ENCODE data around the gene MMS22L.

Gene MMS22L

DNA sequence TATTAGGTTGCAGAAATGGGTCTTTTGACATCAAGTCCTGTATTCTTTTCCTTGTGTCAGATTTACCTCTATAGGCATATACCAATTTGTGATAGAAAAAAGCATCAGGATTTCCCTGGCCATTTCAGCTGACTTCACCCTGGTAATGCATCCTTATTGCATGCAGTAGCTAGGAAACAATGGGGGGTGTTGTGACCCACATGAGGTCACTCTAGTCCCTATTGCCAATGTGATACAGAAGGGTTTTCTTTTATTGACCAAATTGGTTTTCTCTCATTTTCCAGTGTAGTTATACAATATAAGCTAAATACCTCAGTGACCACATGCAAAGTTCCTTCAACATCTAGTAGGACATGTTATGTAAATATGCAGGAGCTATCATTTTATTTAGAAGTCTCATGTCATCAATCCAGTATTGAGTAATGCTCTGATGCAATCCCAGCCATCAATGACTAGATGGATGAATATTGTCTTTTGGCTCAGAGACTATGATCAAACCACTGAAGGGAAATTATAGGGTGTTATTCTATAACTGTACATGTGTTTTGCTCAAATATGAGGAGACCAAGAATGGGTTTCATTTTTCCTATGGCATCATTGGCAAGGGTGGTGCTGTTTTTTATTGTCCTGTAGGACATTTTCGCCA lies 180.7 kb downstream of the MMS22L start:
- H3K4me1 ChIP-seq (ENCODE audit: insufficient read depth, low read length) = no peaks in the 10 kb centered on the region
- peaks cover 1% of the 10 kb centered on the region; the same call in 1 of the 2 replicates for H3K36me3 ChIP-seq (ENCODE audit: insufficient read depth, low read length)
- no peak overlapping the region for H3K9ac ChIP-seq (ENCODE audit: low read depth, low read length)
- no peaks in the 10 kb centered on the region for H3K9me3 ChIP-seq (ENCODE audit: control insufficient read depth, insufficient read depth, low read length)

- H3K4me1 ChIP-seq (ENCODE audit: insufficient read depth, low read length) = no peaks in the 10 kb centered on the region
- H3K9me3 ChIP-seq (ENCODE audit: control insufficient read depth, insufficient read depth, low read length) = no peaks in the 10 kb centered on the region
- H3K9ac ChIP-seq (ENCODE audit: low read depth, low read length) = no peak overlapping the region
- peaks cover 2% of the 10 kb centered on the region; the same call in 1 of the 2 replicates for H3K36me3 ChIP-seq (ENCODE audit: insufficient read depth, low read length)
Measured at GRCh38 chr6:97100696-97101095, 182.3 kb downstream of the MMS22L start.

- Histone ChIP-seq H3K9ac (ENCODE audit: low read depth, low read length) (no peak overlapping the region; the same call in 1 of the 2 replicates), H3K9me3 (ENCODE audit: control insufficient read depth, insufficient read depth, low read length) (no peaks in the 10 kb centered on the region), H3K36me3 (ENCODE audit: insufficient read depth, low read length) (peaks cover 2% of the 10 kb centered on the region; the same call in 1 of the 2 replicates), H3K4me1 (ENCODE audit: insufficient read depth, low read length) (no peaks in the 10 kb centered on the region)
Measured at GRCh38 chr6:97097068-97098047, 185.7 kb downstream of the MMS22L start.

DNA sequence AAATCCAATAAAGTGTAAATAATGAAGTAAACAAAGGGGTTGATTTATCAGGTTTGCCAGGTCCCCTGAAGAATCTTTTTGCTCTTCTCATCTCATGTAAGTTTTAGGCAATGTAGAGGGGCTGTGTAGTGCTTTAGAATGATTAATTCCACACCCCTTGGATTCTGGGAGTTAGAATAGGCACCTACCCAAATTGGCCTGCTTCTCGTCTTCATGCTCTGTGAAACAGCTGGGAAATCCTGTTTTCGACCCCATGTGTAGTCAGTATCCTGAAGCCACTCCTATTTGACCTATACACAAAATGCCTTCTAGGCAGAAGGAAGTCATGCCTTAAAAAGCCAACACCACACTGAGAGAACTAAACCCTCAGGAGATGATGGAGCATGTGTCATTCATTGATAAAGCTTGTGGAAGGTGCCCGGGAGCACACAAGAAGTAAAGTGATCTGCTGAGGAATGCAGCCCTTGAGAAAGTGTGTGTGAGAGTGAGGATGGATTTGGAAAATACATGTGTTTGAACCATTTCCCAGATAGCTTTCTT lies 187.6 kb downstream of the MMS22L start:
- no peak overlapping the region for H3K9ac ChIP-seq (ENCODE audit: low read depth, low read length)
- H3K4me1 ChIP-seq (ENCODE audit: insufficient read depth, low read length) = no peaks in the 10 kb centered on the region
- H3K9me3 ChIP-seq (ENCODE audit: control insufficient read depth, insufficient read depth, low read length) = no peaks in the 10 kb centered on the region
- peaks cover 2% of the 10 kb centered on the region; the same call in 1 of the 2 replicates for H3K36me3 ChIP-seq (ENCODE audit: insufficient read depth, low read length)

GRCh38 chr6:97094376-97094775 lies 188.6 kb downstream of the MMS22L start:
- peaks cover 2% of the 10 kb centered on the region; the same call in 1 of the 2 replicates for H3K36me3 ChIP-seq (ENCODE audit: insufficient read depth, low read length)
- no peaks in the 10 kb centered on the region for H3K4me1 ChIP-seq (ENCODE audit: insufficient read depth, low read length)
- H3K9me3 ChIP-seq (ENCODE audit: control insufficient read depth, insufficient read depth, low read length) = no peaks in the 10 kb centered on the region

DNA sequence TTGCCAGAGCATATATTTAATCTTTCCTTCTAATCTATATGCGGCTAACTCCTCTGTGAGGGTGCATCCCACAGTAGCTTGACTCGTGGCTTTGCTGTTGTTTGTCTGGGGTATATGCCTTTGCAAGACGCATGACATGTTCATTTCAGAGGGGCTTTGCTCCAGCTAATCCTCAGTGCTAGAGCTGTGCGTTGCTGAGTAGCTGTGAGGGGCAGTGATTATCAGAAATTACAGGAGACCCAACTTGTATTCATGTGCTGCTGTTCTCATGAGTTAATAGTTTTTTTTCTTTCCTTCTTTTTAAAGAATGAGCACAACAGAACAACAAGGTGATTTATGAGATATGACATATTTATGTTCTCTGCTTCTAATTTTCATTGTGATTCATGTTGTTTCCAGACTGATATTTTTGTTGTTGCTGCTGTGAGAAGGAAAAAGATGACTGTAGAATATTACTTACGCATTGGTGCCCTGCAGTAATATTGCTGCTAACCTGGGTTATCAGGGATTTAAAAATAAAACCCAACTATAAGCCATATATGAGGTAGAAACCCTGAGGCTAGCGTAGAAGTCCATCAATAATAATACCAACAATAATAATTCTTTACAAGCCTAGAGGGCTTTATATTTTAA lies 190.2 kb downstream of the MMS22L start:
- Histone ChIP-seq H3K4me1 (ENCODE audit: insufficient read depth, low read length) (no peaks in the 10 kb centered on the region; the same call in 1 of the 2 replicates), H3K9ac (ENCODE audit: low read depth, low read length) (no peak overlapping the region), H3K9me3 (ENCODE audit: control insufficient read depth, insufficient read depth, low read length) (no peaks in the 10 kb centered on the region), H3K36me3 (ENCODE audit: insufficient read depth, low read length) (peaks cover 2% of the 10 kb centered on the region; the same call in 1 of the 2 replicates)

More at GRCh38 chr6:97094376-97094775, 188.6 kb downstream of the MMS22L start:
- no peak overlapping the region for H3K9ac ChIP-seq (ENCODE audit: low read depth, low read length)
